ENCODE measurements around the gene NR4A2. TPM values are rescaled to one million over a fixed set of nuclear protein-coding genes. Genes with fewer than 3 reads are reported as not detected.

NR4A2 gene
- total RNA-seq, 2 donors from 2014 or later: 1.2 to 1.6 TPM

GRCh38 chr2:156323754-156324153, 8.8 kb downstream of the NR4A2 start:
- Histone ChIP-seq H3K36me3 (ENCODE audit: control insufficient read depth, insufficient read depth, low read length) (no peaks in the 10 kb centered on the region), H3K4me3 (ENCODE audit: low read length) (no peak overlapping the region), H3K9ac (ENCODE audit: extremely low read depth, low read length, poor library complexity, severe bottlenecking) (no peak overlapping the region), H3K4me1 (ENCODE audit: control insufficient read depth, insufficient read depth, low read length) (no peaks in the 10 kb centered on the region), H3K27ac (ENCODE audit: low read depth, low read length) (no peak overlapping the region), H3K27me3 (ENCODE audit: control insufficient read depth, insufficient read depth, low read length, poor library complexity, severe bottlenecking) (peaks cover 87% of the 10 kb centered on the region), H3K9me3 (ENCODE audit: control insufficient read depth, low read length) (peaks cover 19% of the 10 kb centered on the region)
- Mint-ChIP-seq H3K27me3 (ENCODE audit: insufficient read depth) (peaks cover 95% of the 10 kb centered on the region), H3K4me3 (no peak overlapping the region), H3K9me3 (peaks cover 21% of the 10 kb centered on the region), H3K4me1 (peaks cover 21% of the 10 kb centered on the region), H3K36me3 (ENCODE audit: low read depth) (no peaks in the 10 kb centered on the region), H3K27ac (no peak overlapping the region)
- TF ChIP-seq, protein P1, sequence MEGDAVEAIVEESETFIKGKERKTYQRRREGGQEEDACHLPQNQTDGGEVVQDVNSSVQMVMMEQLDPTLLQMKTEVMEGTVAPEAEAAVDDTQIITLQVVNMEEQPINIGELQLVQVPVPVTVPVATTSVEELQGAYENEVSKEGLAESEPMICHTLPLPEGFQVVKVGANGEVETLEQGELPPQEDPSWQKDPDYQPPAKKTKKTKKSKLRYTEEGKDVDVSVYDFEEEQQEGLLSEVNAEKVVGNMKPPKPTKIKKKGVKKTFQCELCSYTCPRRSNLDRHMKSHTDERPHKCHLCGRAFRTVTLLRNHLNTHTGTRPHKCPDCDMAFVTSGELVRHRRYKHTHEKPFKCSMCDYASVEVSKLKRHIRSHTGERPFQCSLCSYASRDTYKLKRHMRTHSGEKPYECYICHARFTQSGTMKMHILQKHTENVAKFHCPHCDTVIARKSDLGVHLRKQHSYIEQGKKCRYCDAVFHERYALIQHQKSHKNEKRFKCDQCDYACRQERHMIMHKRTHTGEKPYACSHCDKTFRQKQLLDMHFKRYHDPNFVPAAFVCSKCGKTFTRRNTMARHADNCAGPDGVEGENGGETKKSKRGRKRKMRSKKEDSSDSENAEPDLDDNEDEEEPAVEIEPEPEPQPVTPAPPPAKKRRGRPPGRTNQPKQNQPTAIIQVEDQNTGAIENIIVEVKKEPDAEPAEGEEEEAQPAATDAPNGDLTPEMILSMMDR (conservative IDR thresholded peaks at IDR 0.05): no peak
- DNase-seq: no peak
- 86% methylated on average over 2 of the region's 2 CpGs; no CpG with 5 or more reads in 1 of the 2 experiments for WGBS, 2 experiments (ENCODE audit: insufficient coverage in 1 of 2, insufficient read length in 1 of 2)

DNA sequence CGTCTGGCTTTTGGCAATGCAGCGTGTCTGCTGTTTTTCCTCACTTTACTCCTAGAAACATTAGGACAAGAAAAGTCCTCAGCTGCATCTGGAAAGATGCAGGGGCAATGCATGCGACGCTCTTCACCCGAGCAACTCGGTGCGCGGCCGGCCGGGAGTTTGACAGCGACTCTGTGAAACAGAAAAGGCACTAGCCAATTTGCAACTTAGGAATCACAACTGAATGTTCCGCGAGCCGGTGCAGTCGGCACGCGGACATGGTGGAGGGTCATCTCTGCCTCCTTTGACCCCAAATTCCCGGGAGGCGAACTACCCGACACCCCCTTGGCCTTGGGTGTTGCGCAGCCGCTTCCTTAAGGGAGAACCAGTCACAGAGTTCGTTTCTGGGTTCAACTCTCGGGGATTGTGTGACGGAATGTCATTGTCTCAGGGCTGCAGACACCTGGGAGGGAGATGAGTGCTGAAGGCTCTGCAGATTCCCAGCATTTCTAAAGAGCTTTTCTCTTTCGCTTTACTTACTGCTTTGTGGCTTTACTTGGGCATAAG, 9.8 kb downstream of the NR4A2 start:
- no peak overlapping the region for H3K27ac Mint-ChIP-seq
- no peaks in the 10 kb centered on the region for H3K36me3 Mint-ChIP-seq (ENCODE audit: low read depth)
- H3K9me3 Mint-ChIP-seq: peaks cover 21% of the 10 kb centered on the region
- peaks cover 21% of the 10 kb centered on the region for H3K4me1 Mint-ChIP-seq
- no peak overlapping the region for H3K9ac ChIP-seq (ENCODE audit: extremely low read depth, low read length, poor library complexity, severe bottlenecking)
- no peaks in the 10 kb centered on the region for H3K4me1 ChIP-seq (ENCODE audit: control insufficient read depth, insufficient read depth, low read length)
- H3K36me3 ChIP-seq (ENCODE audit: control insufficient read depth, insufficient read depth, low read length): no peaks in the 10 kb centered on the region
- DNase-seq: peak; percentile 63
- H3K27ac ChIP-seq (ENCODE audit: low read depth, low read length): no peak overlapping the region
- H3K4me3 ChIP-seq (ENCODE audit: low read length): peak overlapping the region; percentile 75
- peaks cover 19% of the 10 kb centered on the region for H3K9me3 ChIP-seq (ENCODE audit: control insufficient read depth, low read length)
- peaks cover 79% of the 10 kb centered on the region for H3K27me3 ChIP-seq (ENCODE audit: control insufficient read depth, insufficient read depth, low read length, poor library complexity, severe bottlenecking)
- TF ChIP-seq, protein P1 (conservative IDR thresholded peaks at IDR 0.05): no peak
- peaks cover 95% of the 10 kb centered on the region for H3K27me3 Mint-ChIP-seq (ENCODE audit: insufficient read depth)
- H3K4me3 Mint-ChIP-seq: peak overlapping the region; percentile 45
- WGBS, 2 experiments (ENCODE audit: insufficient coverage in 1 of 2, insufficient read length in 1 of 2): 39 to 40% methylated on average over 18 to 26 of the region's 26 CpGs

DNA sequence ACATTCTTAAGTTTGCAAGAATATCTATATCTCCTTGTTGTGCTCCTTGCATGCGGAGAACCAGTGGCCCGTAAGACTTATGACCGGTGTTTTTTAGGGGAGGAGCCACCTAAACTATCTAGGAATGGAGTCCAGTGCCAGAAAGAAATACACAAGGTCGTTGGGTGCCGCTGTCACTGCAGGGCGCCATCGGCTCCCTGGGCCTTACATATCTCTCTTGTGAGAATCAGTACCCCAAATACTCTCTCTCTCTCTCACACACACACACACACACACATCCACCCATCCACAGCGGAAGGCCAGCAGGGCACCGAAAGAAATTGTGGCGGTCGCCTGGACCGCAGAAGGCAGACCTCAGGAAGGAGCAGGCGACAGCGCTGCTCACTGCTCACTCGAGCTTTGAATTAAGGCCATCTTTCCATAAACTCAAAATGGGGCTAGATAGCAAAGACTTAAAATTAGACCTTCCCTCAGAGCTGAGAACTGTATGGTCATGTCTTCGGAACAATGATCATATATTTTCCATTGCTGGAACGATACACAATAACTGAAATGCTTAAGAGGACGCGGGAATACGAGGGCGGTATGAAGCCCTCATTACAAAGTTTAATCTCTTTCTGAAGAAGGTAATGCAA, 10.4 kb downstream of the NR4A2 start:
- H3K9me3 Mint-ChIP-seq: peaks cover 21% of the 10 kb centered on the region
- Histone ChIP-seq H3K4me3 (ENCODE audit: low read length) (peak overlapping the region; percentile 75), H3K36me3 (ENCODE audit: control insufficient read depth, insufficient read depth, low read length) (no peaks in the 10 kb centered on the region), H3K27me3 (ENCODE audit: control insufficient read depth, insufficient read depth, low read length, poor library complexity, severe bottlenecking) (peaks cover 79% of the 10 kb centered on the region), H3K9ac (ENCODE audit: extremely low read depth, low read length, poor library complexity, severe bottlenecking) (no peak overlapping the region), H3K27ac (ENCODE audit: low read depth, low read length) (no peak overlapping the region), H3K9me3 (ENCODE audit: control insufficient read depth, low read length) (peaks cover 19% of the 10 kb centered on the region), H3K4me1 (ENCODE audit: control insufficient read depth, insufficient read depth, low read length) (no peaks in the 10 kb centered on the region)
- H3K27ac Mint-ChIP-seq: no peak overlapping the region
- 37 to 41% methylated on average over 9 to 21 of the region's 21 CpGs for WGBS, 2 experiments (ENCODE audit: insufficient coverage in 1 of 2, insufficient read length in 1 of 2)
- peaks cover 20% of the 10 kb centered on the region for H3K4me1 Mint-ChIP-seq
- H3K4me3 Mint-ChIP-seq: peak overlapping the region; percentile 45
- DNase-seq: no peak
- TF ChIP-seq, protein P1 (conservative IDR thresholded peaks at IDR 0.05): no peak
- H3K36me3 Mint-ChIP-seq (ENCODE audit: low read depth): no peaks in the 10 kb centered on the region
- peaks cover 95% of the 10 kb centered on the region for H3K27me3 Mint-ChIP-seq (ENCODE audit: insufficient read depth)
